GM23248 (cell line): ENCODE measurements around the gene SRRM4.

Source experiments
- EZH2 ChIP-seq: fragments of 200-600 bp; sonication (generic); IDR thresholded peaks from 2 replicates; pipeline ENCODE4 v1.6.1; 2018; ENCODE audit warnings: antibody characterized with exemption, mild to moderate bottlenecking; ENCODE audit not compliant: insufficient read depth, poor library complexity, severe bottlenecking
- EZH2phosphoT487 ChIP-seq: fragments of 200-600 bp; sonication (generic); IDR thresholded peaks from 2 replicates; pipeline ENCODE4 v1.6.1; 2018; ENCODE audit warnings: antibody characterized with exemption, moderate library complexity, mild to moderate bottlenecking, low read depth; ENCODE audit not compliant: insufficient read depth

DNA sequence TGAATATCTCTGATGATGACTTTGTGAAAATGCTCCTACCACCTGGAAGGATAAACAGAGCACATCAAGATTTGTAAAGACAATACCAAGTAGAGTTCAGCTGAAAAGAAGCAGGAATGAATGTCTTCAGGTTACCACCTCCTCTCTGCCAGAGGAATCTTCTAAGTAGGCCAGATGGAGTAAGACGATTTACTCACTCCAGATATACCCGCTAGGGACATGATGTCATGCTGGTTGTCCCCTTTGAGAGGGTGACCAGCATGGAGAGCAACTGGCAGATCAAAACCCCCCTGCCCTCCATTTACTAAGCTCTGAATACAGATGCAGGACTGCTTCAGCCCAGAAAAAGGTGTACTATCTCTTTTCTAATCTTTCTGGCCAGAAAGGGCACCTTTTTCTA is 158.1 kb downstream of the SRRM4 start:
- TF ChIP-seq EZH2phosphoT487 (no peak), EZH2 (no peak)
